ENCODE results near the gene TIRAP.

TIRAP gene

DNA sequence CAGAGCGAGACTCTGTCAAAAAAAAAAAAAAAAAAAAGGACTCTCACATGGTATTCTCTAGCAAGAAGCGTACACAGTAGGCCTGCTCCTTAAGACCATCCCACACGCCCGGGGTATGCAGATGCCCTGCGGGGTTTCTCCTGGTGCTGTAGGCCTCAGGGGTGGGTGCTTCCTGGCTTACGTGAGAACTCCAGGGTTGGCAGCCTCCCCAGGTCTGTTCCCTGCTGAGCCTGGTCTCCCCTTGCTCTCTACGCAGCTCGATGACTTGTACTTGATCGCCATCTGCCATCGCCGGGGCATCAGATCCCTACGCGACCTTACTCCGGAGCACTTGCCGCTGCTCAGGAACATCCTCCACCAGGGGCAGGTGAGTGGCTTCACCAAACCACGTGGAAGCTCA, 60.2 kb downstream of the TIRAP start:
- DNase-seq (ENCODE audit: low spot score): no peak
